Measurements from ENCODE around the gene EDAR. TPM values are rescaled to one million over a fixed set of nuclear protein-coding genes. Genes with fewer than 3 reads are reported as not detected.

The EDAR gene
- total RNA-seq, 1 donor from 2014 or later = not detected

GRCh38 chr2:108911807-108912628 lies 77.0 kb downstream of the EDAR start:
- H3K36me3 ChIP-seq = no peaks in the 10 kb centered on the region
- H3K27me3 ChIP-seq = no peaks in the 10 kb centered on the region
- no peaks in the 10 kb centered on the region for H3K4me1 ChIP-seq
- H3K27ac ChIP-seq = no peak overlapping the region
- no peak for TF ChIP-seq CTCF (IDR thresholded peaks at IDR 0.05)
- no peak overlapping the region for H3K4me3 ChIP-seq
- intact Hi-C loops (cut with DNase I) = no loop called here
- no peaks in the 10 kb centered on the region for H3K9me3 ChIP-seq
- DNase-seq (ENCODE audit: low spot score in 2 of 2) = no peak

GRCh38 chr2:108911401-108911800 lies 77.6 kb downstream of the EDAR start:
- no peak for DNase-seq (ENCODE audit: low spot score in 2 of 2)
- intact Hi-C loops (cut with DNase I) = no loop called here
- no peaks in the 10 kb centered on the region for H3K9me3 ChIP-seq
- H3K4me3 ChIP-seq = no peak overlapping the region
- H3K27ac ChIP-seq = no peak overlapping the region
- no peaks in the 10 kb centered on the region for H3K4me1 ChIP-seq
- no peak for TF ChIP-seq CTCF (IDR thresholded peaks at IDR 0.05)
- no peaks in the 10 kb centered on the region for H3K27me3 ChIP-seq
- H3K36me3 ChIP-seq = no peaks in the 10 kb centered on the region

- Histone ChIP-seq H3K4me1 (peaks cover 0 to 5% of the 10 kb centered on the region in 2 donors), H3K27me3 (no peaks in the 10 kb centered on the region), H3K27ac (no peak overlapping the region), H3K4me3 (no peak overlapping the region), H3K9me3 (no peaks in the 10 kb centered on the region), H3K36me3 (no peaks in the 10 kb centered on the region)
- intact Hi-C loops (cut with DNase I) = no loop called here
- TF ChIP-seq CTCF (IDR thresholded peaks at IDR 0.05) = no peak
- DNase-seq (ENCODE audit: low spot score in 2 of 2) = peak in 1 of 2 donors; percentile 50
These were observed 78.3 kb downstream of the EDAR start for GRCh38 chr2:108910541-108911396.

GRCh38 chr2:108910011-108910431 lies 79.0 kb downstream of the EDAR start:
- no peaks in the 10 kb centered on the region for H3K9me3 ChIP-seq
- peaks cover 3 to 7% of the 10 kb centered on the region in 2 donors for H3K4me1 ChIP-seq
- H3K27me3 ChIP-seq = no peaks in the 10 kb centered on the region
- H3K36me3 ChIP-seq = no peaks in the 10 kb centered on the region
- H3K4me3 ChIP-seq = no peak overlapping the region
- intact Hi-C loops (cut with DNase I) = no loop called here
- H3K27ac ChIP-seq = no peak overlapping the region
- TF ChIP-seq CTCF (IDR thresholded peaks at IDR 0.05) = no peak
- no peak for DNase-seq (ENCODE audit: low spot score in 2 of 2)

GRCh38 chr2:108909275-108909823 lies 79.7 kb downstream of the EDAR start:
- peaks cover 3 to 7% of the 10 kb centered on the region in 2 donors for H3K4me1 ChIP-seq
- no peak overlapping the region for H3K27ac ChIP-seq
- no peaks in the 10 kb centered on the region for H3K36me3 ChIP-seq
- TF ChIP-seq CTCF (IDR thresholded peaks at IDR 0.05) = no peak
- intact Hi-C loops (cut with DNase I) = no loop called here
- no peak overlapping the region for H3K4me3 ChIP-seq
- DNase-seq (ENCODE audit: low spot score in 2 of 2) = no peak
- H3K27me3 ChIP-seq = no peaks in the 10 kb centered on the region
- H3K9me3 ChIP-seq = no peaks in the 10 kb centered on the region
